DOHH2 (cell line): ENCODE results near the gene BRINP1.

Source experiments
- CTCF ChIP-seq: fragments of 200-600 bp; sonication (generic); IDR thresholded peaks from one replicate; pipeline ENCODE4 v1.5.1; 2014; ENCODE audit warnings: antibody characterized with exemption, mild to moderate bottlenecking, low read depth, low read length; ENCODE audit not compliant: poor library complexity, severe bottlenecking
- EZH2phosphoT487 ChIP-seq: fragments of 200-600 bp; sonication (generic); IDR thresholded peaks from 2 replicates; pipeline ENCODE4 v1.6.1; 2017; ENCODE audit warnings: borderline replicate concordance, mild to moderate bottlenecking, antibody characterized with exemption, low read length, moderate library complexity, mixed read lengths

GRCh38 chr9:119156354-119156753 is 212.9 kb downstream of the BRINP1 start:
- TF ChIP-seq CTCF, result no peak
- no peak for TF ChIP-seq EZH2phosphoT487
